B cell (primary cell): ENCODE measurements around the gene DISP2. TPM values are rescaled to one million over a fixed set of nuclear protein-coding genes. Genes with fewer than 3 reads are reported as not detected.

ENCODE experiments used
- ATAC-seq: fragments of 200-7000 bp; cut with Tn5 transposase; one replicate; pipeline ENCODE4 v1.10.0; 2021; ENCODE audit warnings: low read depth, mild to moderate bottlenecking, moderate number of reproducible peaks, moderate library complexity
- CTCF ChIA-PET: fragments of 350-600 bp; sonication (Branson Sonifier 250); formaldehyde crosslinking; loops from one replicate; lab custom pipeline; 2021; ENCODE audit warnings: antibody characterized with exemption, inconsistent platforms; lab: Charles Lee
- POLR2A ChIA-PET: fragments of 350-600 bp; sonication (Branson Sonifier 250); formaldehyde crosslinking; loops from one replicate; lab custom pipeline; 2021; ENCODE audit warnings: antibody characterized with exemption; lab: Charles Lee
- DNase-seq: peaks from one replicate; pipeline ENCODE4 v3.0.0; 2013
- H2AFZ ChIP-seq: 2 replicates; pipeline ENCODE4 v1.6.1; 2012; ENCODE audit warnings: mild to moderate bottlenecking, low read depth, low read length; ENCODE audit not compliant: insufficient read depth, poor library complexity, severe bottlenecking
- H3K27ac ChIP-seq, 2 donors: 1 replicate in 1 of 2; 2 replicates in 1 of 2; pipeline ENCODE4 v1.5.1; 2012 to 2013; ENCODE audit warnings: low read length in 2 of 2, mild to moderate bottlenecking in 2 of 2, moderate library complexity in 1 of 2
- H3K27me3 ChIP-seq, 4 experiments: fragments of 200-600 bp in 1 of 4; sonication (generic) in 1 of 4; replicated peaks in 1 of 4; 1 replicate in 2 of 4; 2 replicates in 2 of 4; pipeline versions ENCODE4 v1.6.1 to v1.7.0; 2013 to 2016; ENCODE audit warnings: low read length in 3 of 4, mild to moderate bottlenecking in 2 of 4, mixed read lengths in 1 of 4, moderate library complexity in 1 of 4; ENCODE audit not compliant: insufficient read depth in 4 of 4, control insufficient read depth in 3 of 4; ENCODE audit errors: control extremely low read depth in 1 of 4
- H3K36me3 ChIP-seq, 2 experiments: replicated peaks in 1 of 2; 1 replicate in 1 of 2; 2 replicates in 1 of 2; pipeline versions ENCODE4 v1.6.1 to v1.7.1; 2013; ENCODE audit warnings: low read length in 1 of 2; ENCODE audit not compliant: insufficient read depth in 2 of 2, control insufficient read depth in 1 of 2; ENCODE audit errors: control extremely low read depth in 1 of 2, extremely low read depth in 1 of 2
- H3K4me1 ChIP-seq, 2 donors: fragments of 200-600 bp in 1 of 2; sonication (generic) in 1 of 2; 1 replicate in 1 of 2; 2 replicates in 1 of 2; pipeline versions ENCODE4 v1.5.1 to v1.6.1; 2013 to 2017; ENCODE audit warnings: low read length in 2 of 2; ENCODE audit not compliant: control insufficient read depth in 2 of 2, insufficient read depth in 2 of 2
- H3K4me2 ChIP-seq: replicated peaks from 2 replicates; pipeline ENCODE3; 2012; ENCODE audit warnings: mild to moderate bottlenecking, low read depth, low read length; ENCODE audit not compliant: poor library complexity, severe bottlenecking
- H3K4me3 ChIP-seq, 5 experiments: fragments of 200-600 bp in 1 of 5; sonication (generic) in 1 of 5; 1 replicate in 3 of 5; 2 replicates in 2 of 5; pipeline versions ENCODE4 v1.5.1 to v1.7.0; 2011 to 2016; ENCODE audit warnings: low read length in 4 of 5, mild to moderate bottlenecking in 4 of 5, low read depth in 2 of 5, control low read depth in 1 of 5, moderate library complexity in 1 of 5; ENCODE audit not compliant: insufficient read depth in 1 of 5; ENCODE audit errors: control extremely low read depth in 1 of 5, extremely low read depth in 1 of 5
- H3K79me2 ChIP-seq: fragments of 200-600 bp; sonication (generic); one replicate; pipeline ENCODE4 v1.6.0; 2016; ENCODE audit warnings: low read length; ENCODE audit not compliant: control insufficient read depth, insufficient read depth
- H3K9ac ChIP-seq: fragments of 200-600 bp; sonication (generic); 2 replicates; pipeline ENCODE4 v1.6.1; 2017; ENCODE audit warnings: mild to moderate bottlenecking, low read length, moderate library complexity
- H3K9me3 ChIP-seq, 3 donors: one replicate each; pipeline versions ENCODE4 v1.6.1 to v1.7.1; 2013; ENCODE audit warnings: low read length in 2 of 3; ENCODE audit not compliant: control insufficient read depth in 2 of 3, insufficient read depth in 1 of 3; ENCODE audit errors: control extremely low read depth in 1 of 3
- H4K20me1 ChIP-seq: 2 replicates; pipeline ENCODE4 v1.6.0; 2012; ENCODE audit warnings: mild to moderate bottlenecking, low read length; ENCODE audit not compliant: insufficient read depth, control insufficient read depth, poor library complexity, severe bottlenecking
- H3K27ac Mint-ChIP-seq: one replicate; pipeline ENCODE4 v1.8.0; 2021; ENCODE audit warnings: mixed read lengths
- H3K27me3 Mint-ChIP-seq: one replicate; pipeline ENCODE4 v1.8.0; 2021; ENCODE audit warnings: mixed read lengths
- H3K4me1 Mint-ChIP-seq: one replicate; pipeline ENCODE4 v1.8.0; 2021; ENCODE audit warnings: mixed read lengths
- H3K4me3 Mint-ChIP-seq: one replicate; pipeline ENCODE4 v1.8.0; 2021; ENCODE audit warnings: mixed read lengths
- H3K9me3 Mint-ChIP-seq: one replicate; pipeline ENCODE4 v1.8.0; 2022; ENCODE audit warnings: mixed read lengths; ENCODE audit not compliant: insufficient read depth
- CTCF ChIP-seq: fragments of 200-600 bp; IDR thresholded peaks from one replicate; pipeline ENCODE4 v1.8.0; 2022; ENCODE audit warnings: antibody characterized with exemption, mild to moderate bottlenecking
- EZH2 ChIP-seq: IDR thresholded peaks from 2 replicates; pipeline ENCODE4 v1.6.1; 2012; ENCODE audit warnings: borderline replicate concordance, low read depth, mild to moderate bottlenecking, moderate library complexity, low read length; ENCODE audit not compliant: insufficient read depth, poor library complexity, severe bottlenecking
- WGBS: methylation state at CpG from one replicate; pipeline ENCODE4 v1.1.5; 2013; ENCODE audit warnings: missing lambda C conversion rate; ENCODE audit not compliant: insufficient coverage; 5-methylcytosine and 5-hydroxymethylcytosine counted together
- intact Hi-C: fragments of 100-400 bp; cut with micrococcal nuclease; formaldehyde crosslinking; loops from one replicate; pipeline ENCODE4 v1.10.0; 2022
- polyA plus RNA-seq: library from polyadenylated mRNA; depleted of rRNA; stranded (reverse); fragments of >200 nt; gene quantifications from 2 replicates; pipeline ENCODE4 v1.2.3, GENCODE V29; 2012
- total RNA-seq, 2 donors: library from RNA; stranded (reverse); fragments of 120-200 nt in 1 of 2; gene quantifications; 1 replicate in 1 of 2; 2 replicates in 1 of 2; pipeline versions ENCODE4 v1.2.3 to v1.2.4, GENCODE V29; 2013 to 2022

The DISP2 gene
- total and polyA plus RNA-seq, 2 donors (not counting 1 experiment from before 2014, with no cell fraction given): 0.13 to 0.71 TPM

- Mint-ChIP-seq H3K27me3 (no peaks in the 10 kb centered on the region), H3K27ac (no peak overlapping the region), H3K9me3 (no peaks in the 10 kb centered on the region), H3K4me3 (no peak overlapping the region), H3K4me1 (peaks cover 24% of the 10 kb centered on the region)
- CTCF ChIA-PET: interaction anchor here (0.6 to 1.2 kb wide), 4 partner anchors 10 to 87 kb away, joined by 3 to 5 read pairs (median 4); partner anchors contain the start of gene INAFM2
- Histone ChIP-seq H3K27ac (no peak overlapping the region), H3K4me1 (peaks cover 19 to 23% of the 10 kb centered on the region in 2 donors), H3K4me3 (no peak overlapping the region), H3K4me2 (no peak overlapping the region), H3K9me3 (no peaks in the 10 kb centered on the region), H3K79me2 (peaks cover 8% of the 10 kb centered on the region), H3K36me3 (peaks cover 6 to 68% of the 10 kb centered on the region in 2 experiments), H3K27me3 (no peaks in the 10 kb centered on the region), H2AFZ (no peak overlapping the region), H4K20me1 (no peaks in the 10 kb centered on the region), H3K9ac (no peak overlapping the region)
- DNase-seq (no peak), ATAC-seq (no peak)
- POLR2A ChIA-PET: no interaction called here
- TF ChIP-seq EZH2 (no peak), CTCF (no peak)
- intact Hi-C loops: no loop called here
- no CpG with 5 or more reads among the region's 11 CpGs for WGBS
Observed at GRCh38 chr15:40410476-40410875, 52.5 kb downstream of the DISP2 start.

GRCh38 chr15:40412095-40412759 is 54.2 kb downstream of the DISP2 start:
- Histone ChIP-seq H2AFZ (no peak overlapping the region), H3K79me2 (peaks cover 8% of the 10 kb centered on the region), H3K4me3 (no peak overlapping the region), H3K4me2 (no peak overlapping the region), H3K9ac (no peak overlapping the region), H3K9me3 (no peaks in the 10 kb centered on the region), H3K27ac (no peak overlapping the region), H3K36me3 (peaks cover 6 to 81% of the 10 kb centered on the region in 2 experiments), H3K4me1 (peaks cover 7 to 9% of the 10 kb centered on the region in 2 donors), H4K20me1 (no peaks in the 10 kb centered on the region), H3K27me3 (no peaks in the 10 kb centered on the region)
- DNase-seq (no peak), ATAC-seq (no peak)
- H3K27ac Mint-ChIP-seq: no peak overlapping the region
- ChIA-PET POLR2A (no interaction called here), CTCF (no interaction called here)
- H3K27me3 Mint-ChIP-seq: no peaks in the 10 kb centered on the region
- peaks cover 13% of the 10 kb centered on the region for H3K4me1 Mint-ChIP-seq
- H3K9me3 Mint-ChIP-seq: no peaks in the 10 kb centered on the region
- intact Hi-C loops: no loop called here
- WGBS: 89% methylated on average over 7 of the region's 7 CpGs
- H3K4me3 Mint-ChIP-seq: no peak overlapping the region
- TF ChIP-seq CTCF (no peak), EZH2 (no peak)
